K562 (cell line): ENCODE measurements around the gene MEX3D. TPM values are rescaled to one million over a fixed set of nuclear protein-coding genes. Genes with fewer than 3 reads are reported as not detected.

ENCODE experiments used
- CHD4 ChIP-seq: fragments of 200-600 bp; sonication (generic); IDR thresholded peaks from 3 replicates; pipeline ENCODE4 v1.6.1; 2012; ENCODE audit warnings: low read depth, mild to moderate bottlenecking, mixed read lengths, low read length, inconsistent platforms; ENCODE audit not compliant: insufficient read depth, insufficient replicate concordance, poor library complexity, severe bottlenecking
- HDAC2 ChIP-seq: fragments of 450-650 bp; IDR thresholded peaks from 2 replicates; pipeline ENCODE4 v1.6.1; 2016; ENCODE audit warnings: mild to moderate bottlenecking
- SMAD1 ChIP-seq: fragments of 150-350 bp; IDR thresholded peaks from 2 replicates; pipeline ENCODE4 v1.6.1; 2014; ENCODE audit warnings: low read length, low read depth; ENCODE audit not compliant: partially characterized antibody
- SOX6 ChIP-seq: fragments of 450-650 bp; IDR thresholded peaks from 2 replicates; pipeline ENCODE4 v1.6.1; 2014; ENCODE audit warnings: mild to moderate bottlenecking
- STAG1 ChIP-seq: sonication (generic); formaldehyde crosslinking; IDR thresholded peaks from 2 replicates; pipeline ENCODE4 v1.5.0; 2020; ENCODE audit warnings: missing genetic modification reagents, borderline replicate concordance
- TARDBP ChIP-seq: fragments of 450-650 bp; IDR thresholded peaks from 2 replicates; pipeline ENCODE4 v1.6.1; 2016
- TRIM28 ChIP-seq: fragments of 450-650 bp; IDR thresholded peaks from 2 replicates; pipeline ENCODE4 v1.6.1; 2017
- ZEB2 ChIP-seq: fragments of 450-650 bp; IDR thresholded peaks from 2 replicates; pipeline ENCODE4 v1.6.1; 2016
- ZNF134 ChIP-seq: fragments of 250-450 bp; sonication (Bioruptor Pico); conservative IDR thresholded peaks from 2 replicates; pipeline ENCODE4 v1.4.0; 2020
- polyA plus RNA-seq, 8 experiments: library from polyadenylated mRNA; depleted of rRNA in 4 of 8; stranded (reverse) in 5 of 8; unstranded in 3 of 8; fragments of >200 nt; fragmentation: Nextera tagmentation in 2 of 8; fragmentation: Illumina TruSeq in 1 of 8; extraction: Ambion mirVana in 2 of 8; extraction: Trizol in 1 of 8; gene quantifications; 2 replicates each; pipeline versions ENCODE4 v1.2.1 to v1.2.3, GENCODE V29; 2011 to 2014; ENCODE audit warnings: inconsistent platforms in 1 of 8, missing spikeins in 1 of 8
- total RNA-seq, 7 experiments: library from RNA; depleted of rRNA in 6 of 7; stranded (reverse); fragments of >200 nt in 6 of 7; fragmentation: Illumina TruSeq in 2 of 7; extraction: Trizol in 2 of 7; gene quantifications; 2 replicates each; pipeline versions ENCODE4 v1.2.1 to v1.2.3, GENCODE V29; 2011 to 2021; ENCODE audit warnings: low replicate concordance in 1 of 7
- TF ChIP-seq, protein P1 (sequence below): fragments of 450-650 bp; formaldehyde crosslinking; IDR thresholded peaks from 2 replicates; pipeline ENCODE4 v1.4.0; 2022; ENCODE audit warnings: missing genetic modification characterization
- TF ChIP-seq, protein P2 (sequence below): fragments of 250-450 bp; sonication (Bioruptor Pico); IDR thresholded peaks from 2 replicates; pipeline ENCODE4 v1.9.0; 2021; ENCODE audit warnings: mild to moderate bottlenecking
- TF ChIP-seq, protein P3 (sequence below): fragments of 250-450 bp; sonication (Bioruptor Pico); IDR thresholded peaks from 2 replicates; pipeline ENCODE4 v1.4.0; 2020; ENCODE audit warnings: mild to moderate bottlenecking
- TF ChIP-seq, protein P4 (sequence below): sonication (generic); formaldehyde crosslinking; IDR thresholded peaks from 2 replicates; pipeline ENCODE4 v1.8.0; 2022; ENCODE audit warnings: missing genetic modification reagents, mild to moderate bottlenecking, borderline replicate concordance
- TF ChIP-seq, protein P5 (sequence below): fragments of 250-450 bp; sonication (Bioruptor Pico); IDR thresholded peaks from 2 replicates; pipeline ENCODE4 v1.8.0; 2022; ENCODE audit warnings: moderate library complexity, mild to moderate bottlenecking, inconsistent platforms
- TF ChIP-seq, protein P6 (sequence below): sonication (generic); formaldehyde crosslinking; IDR thresholded peaks from 2 replicates; pipeline ENCODE4 v1.8.0; 2023; ENCODE audit warnings: mild to moderate bottlenecking, missing genetic modification reagents
- TF ChIP-seq, protein P7 (sequence below): fragments of 450-650 bp; formaldehyde crosslinking; conservative IDR thresholded peaks from 2 replicates; pipeline ENCODE4 v1.4.0; 2022; ENCODE audit warnings: mild to moderate bottlenecking, missing genetic modification characterization
- TF ChIP-seq, protein P8 (sequence below): fragments of 450-650 bp; IDR thresholded peaks from 2 replicates; pipeline ENCODE4 v1.7.0; 2016; ENCODE audit warnings: borderline replicate concordance

MEX3D gene
- total and polyA plus RNA-seq, 9 of the 15 experiments (the other 6 are each of a cell fraction or from before 2014, with no cell fraction given), result 1.7 to 39.3 (median 5.7) TPM

DNA sequence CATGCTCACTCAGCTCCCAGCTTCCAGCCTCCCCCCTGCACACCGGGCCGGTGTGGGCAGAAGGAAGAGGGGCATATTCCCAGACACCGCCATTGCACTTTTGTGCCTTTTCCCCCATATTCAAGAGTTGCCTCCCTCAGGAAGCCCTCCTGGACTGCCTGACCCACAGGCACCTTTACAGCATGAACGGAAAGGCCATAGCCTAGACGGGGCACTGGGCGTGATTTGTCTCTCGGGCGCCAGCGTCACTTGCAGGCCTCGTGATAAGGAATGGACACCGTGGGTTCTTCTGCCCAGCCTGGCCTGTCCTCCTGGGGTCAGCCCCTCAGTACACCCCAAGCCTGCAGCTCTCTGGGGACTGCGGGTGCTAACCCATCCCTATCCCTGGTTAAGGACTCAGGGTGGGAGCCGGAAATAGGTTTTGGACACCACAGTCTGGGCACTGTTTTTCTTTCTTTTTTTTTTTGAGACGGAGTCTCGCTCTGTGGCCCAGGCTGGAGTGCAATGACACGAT is 38.1 kb upstream of the MEX3D start (continued):
- TF ChIP-seq SMAD1, result no peak
- TF ChIP-seq STAG1 (CRISPR knock-in tag), result 0 out of 2 replicates have a peak, but pooled peaks have one; percentile 6
- TF ChIP-seq ZNF134 (CRISPR knock-in tag), result 0 out of 2 replicates have a peak, but pooled peaks have one; percentile 45
- 0 out of 2 replicates have a peak, but pooled peaks have one; percentile 6 for TF ChIP-seq ZEB2
- TF ChIP-seq, protein P1, sequence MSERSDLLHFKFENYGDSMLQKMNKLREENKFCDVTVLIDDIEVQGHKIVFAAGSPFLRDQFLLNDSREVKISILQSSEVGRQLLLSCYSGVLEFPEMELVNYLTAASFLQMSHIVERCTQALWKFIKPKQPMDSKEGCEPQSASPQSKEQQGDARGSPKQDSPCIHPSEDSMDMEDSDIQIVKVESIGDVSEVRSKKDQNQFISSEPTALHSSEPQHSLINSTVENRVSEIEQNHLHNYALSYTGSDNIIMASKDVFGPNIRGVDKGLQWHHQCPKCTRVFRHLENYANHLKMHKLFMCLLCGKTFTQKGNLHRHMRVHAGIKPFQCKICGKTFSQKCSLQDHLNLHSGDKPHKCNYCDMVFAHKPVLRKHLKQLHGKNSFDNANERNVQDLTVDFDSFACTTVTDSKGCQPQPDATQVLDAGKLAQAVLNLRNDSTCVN (CRISPR knock-in tag), result peak; percentile 89; the same call in 1 of the 2 replicates
- TF ChIP-seq HDAC2, result peak; percentile 96
- TF ChIP-seq SOX6, result 0 out of 2 replicates have a peak, but pooled peaks have one; percentile 13
- TF ChIP-seq CHD4, result peak; percentile 99
- TF ChIP-seq, protein P2, sequence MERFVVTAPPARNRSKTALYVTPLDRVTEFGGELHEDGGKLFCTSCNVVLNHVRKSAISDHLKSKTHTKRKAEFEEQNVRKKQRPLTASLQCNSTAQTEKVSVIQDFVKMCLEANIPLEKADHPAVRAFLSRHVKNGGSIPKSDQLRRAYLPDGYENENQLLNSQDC (CRISPR knock-in tag), result no peak
- 0 out of 2 replicates have a peak, but pooled peaks have one; percentile 48 for TF ChIP-seq TRIM28
- TF ChIP-seq, protein P3, sequence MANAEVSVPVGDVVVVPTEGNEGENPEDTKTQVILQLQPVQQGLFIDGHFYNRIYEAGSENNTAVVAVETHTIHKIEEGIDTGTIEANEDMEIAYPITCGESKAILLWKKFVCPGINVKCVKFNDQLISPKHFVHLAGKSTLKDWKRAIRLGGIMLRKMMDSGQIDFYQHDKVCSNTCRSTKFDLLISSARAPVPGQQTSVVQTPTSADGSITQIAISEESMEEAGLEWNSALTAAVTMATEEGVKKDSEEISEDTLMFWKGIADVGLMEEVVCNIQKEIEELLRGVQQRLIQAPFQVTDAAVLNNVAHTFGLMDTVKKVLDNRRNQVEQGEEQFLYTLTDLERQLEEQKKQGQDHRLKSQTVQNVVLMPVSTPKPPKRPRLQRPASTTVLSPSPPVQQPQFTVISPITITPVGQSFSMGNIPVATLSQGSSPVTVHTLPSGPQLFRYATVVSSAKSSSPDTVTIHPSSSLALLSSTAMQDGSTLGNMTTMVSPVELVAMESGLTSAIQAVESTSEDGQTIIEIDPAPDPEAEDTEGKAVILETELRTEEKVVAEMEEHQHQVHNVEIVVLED (CRISPR knock-in tag), result no peak
- TF ChIP-seq, protein P4, sequence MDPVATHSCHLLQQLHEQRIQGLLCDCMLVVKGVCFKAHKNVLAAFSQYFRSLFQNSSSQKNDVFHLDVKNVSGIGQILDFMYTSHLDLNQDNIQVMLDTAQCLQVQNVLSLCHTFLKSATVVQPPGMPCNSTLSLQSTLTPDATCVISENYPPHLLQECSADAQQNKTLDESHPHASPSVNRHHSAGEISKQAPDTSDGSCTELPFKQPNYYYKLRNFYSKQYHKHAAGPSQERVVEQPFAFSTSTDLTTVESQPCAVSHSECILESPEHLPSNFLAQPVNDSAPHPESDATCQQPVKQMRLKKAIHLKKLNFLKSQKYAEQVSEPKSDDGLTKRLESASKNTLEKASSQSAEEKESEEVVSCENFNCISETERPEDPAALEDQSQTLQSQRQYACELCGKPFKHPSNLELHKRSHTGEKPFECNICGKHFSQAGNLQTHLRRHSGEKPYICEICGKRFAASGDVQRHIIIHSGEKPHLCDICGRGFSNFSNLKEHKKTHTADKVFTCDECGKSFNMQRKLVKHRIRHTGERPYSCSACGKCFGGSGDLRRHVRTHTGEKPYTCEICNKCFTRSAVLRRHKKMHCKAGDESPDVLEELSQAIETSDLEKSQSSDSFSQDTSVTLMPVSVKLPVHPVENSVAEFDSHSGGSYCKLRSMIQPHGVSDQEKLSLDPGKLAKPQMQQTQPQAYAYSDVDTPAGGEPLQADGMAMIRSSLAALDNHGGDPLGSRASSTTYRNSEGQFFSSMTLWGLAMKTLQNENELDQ (CRISPR knock-in tag), result peak; percentile 39; the same call in 1 of the 2 replicates
- TF ChIP-seq, protein P5, sequence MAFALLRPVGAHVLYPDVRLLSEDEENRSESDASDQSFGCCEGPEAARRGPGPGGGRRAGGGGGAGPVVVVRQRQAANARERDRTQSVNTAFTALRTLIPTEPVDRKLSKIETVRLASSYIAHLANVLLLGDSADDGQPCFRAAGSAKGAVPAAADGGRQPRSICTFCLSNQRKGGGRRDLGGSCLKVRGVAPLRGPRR, result 0 out of 2 replicates have a peak, but pooled peaks have one; percentile 64
- TF ChIP-seq, protein P6, sequence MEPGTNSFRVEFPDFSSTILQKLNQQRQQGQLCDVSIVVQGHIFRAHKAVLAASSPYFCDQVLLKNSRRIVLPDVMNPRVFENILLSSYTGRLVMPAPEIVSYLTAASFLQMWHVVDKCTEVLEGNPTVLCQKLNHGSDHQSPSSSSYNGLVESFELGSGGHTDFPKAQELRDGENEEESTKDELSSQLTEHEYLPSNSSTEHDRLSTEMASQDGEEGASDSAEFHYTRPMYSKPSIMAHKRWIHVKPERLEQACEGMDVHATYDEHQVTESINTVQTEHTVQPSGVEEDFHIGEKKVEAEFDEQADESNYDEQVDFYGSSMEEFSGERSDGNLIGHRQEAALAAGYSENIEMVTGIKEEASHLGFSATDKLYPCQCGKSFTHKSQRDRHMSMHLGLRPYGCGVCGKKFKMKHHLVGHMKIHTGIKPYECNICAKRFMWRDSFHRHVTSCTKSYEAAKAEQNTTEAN (CRISPR knock-in tag), result no peak
- TF ChIP-seq TARDBP, result 0 out of 2 replicates have a peak, but pooled peaks have one; percentile 46
- TF ChIP-seq, protein P7, sequence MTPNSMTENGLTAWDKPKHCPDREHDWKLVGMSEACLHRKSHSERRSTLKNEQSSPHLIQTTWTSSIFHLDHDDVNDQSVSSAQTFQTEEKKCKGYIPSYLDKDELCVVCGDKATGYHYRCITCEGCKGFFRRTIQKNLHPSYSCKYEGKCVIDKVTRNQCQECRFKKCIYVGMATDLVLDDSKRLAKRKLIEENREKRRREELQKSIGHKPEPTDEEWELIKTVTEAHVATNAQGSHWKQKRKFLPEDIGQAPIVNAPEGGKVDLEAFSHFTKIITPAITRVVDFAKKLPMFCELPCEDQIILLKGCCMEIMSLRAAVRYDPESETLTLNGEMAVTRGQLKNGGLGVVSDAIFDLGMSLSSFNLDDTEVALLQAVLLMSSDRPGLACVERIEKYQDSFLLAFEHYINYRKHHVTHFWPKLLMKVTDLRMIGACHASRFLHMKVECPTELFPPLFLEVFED, result peak; percentile 87; the same call in 1 of the 2 replicates
- TF ChIP-seq, protein P8, sequence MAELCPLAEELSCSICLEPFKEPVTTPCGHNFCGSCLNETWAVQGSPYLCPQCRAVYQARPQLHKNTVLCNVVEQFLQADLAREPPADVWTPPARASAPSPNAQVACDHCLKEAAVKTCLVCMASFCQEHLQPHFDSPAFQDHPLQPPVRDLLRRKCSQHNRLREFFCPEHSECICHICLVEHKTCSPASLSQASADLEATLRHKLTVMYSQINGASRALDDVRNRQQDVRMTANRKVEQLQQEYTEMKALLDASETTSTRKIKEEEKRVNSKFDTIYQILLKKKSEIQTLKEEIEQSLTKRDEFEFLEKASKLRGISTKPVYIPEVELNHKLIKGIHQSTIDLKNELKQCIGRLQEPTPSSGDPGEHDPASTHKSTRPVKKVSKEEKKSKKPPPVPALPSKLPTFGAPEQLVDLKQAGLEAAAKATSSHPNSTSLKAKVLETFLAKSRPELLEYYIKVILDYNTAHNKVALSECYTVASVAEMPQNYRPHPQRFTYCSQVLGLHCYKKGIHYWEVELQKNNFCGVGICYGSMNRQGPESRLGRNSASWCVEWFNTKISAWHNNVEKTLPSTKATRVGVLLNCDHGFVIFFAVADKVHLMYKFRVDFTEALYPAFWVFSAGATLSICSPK, result peak; percentile 91; the same call in 1 of the 2 replicates
